Gastrocnemius medialis (tissue), 4 donors: ENCODE data around the gene SLCO3A1.

Experiments
- CTCF ChIP-seq, 5 experiments: fragments of 450-650 bp in 3 of 5; fragments of 200-600 bp in 2 of 5; sonication (generic) in 2 of 5; IDR thresholded peaks in 4 of 5; conservative IDR thresholded peaks in 1 of 5; 1 replicate in 4 of 5; 2 replicates in 1 of 5; pipeline ENCODE4 v1.5.1; 2016 to 2019; ENCODE audit warnings: antibody characterized with exemption in 5 of 5, mild to moderate bottlenecking in 3 of 5, moderate library complexity in 3 of 5
- POLR2A ChIP-seq, 2 donors: fragments of 450-650 bp; IDR thresholded peaks; one replicate each; pipeline ENCODE4 v1.6.1; 2017; ENCODE audit warnings: antibody characterized with exemption in 2 of 2, mild to moderate bottlenecking in 2 of 2, moderate library complexity in 2 of 2

- TF ChIP-seq CTCF (IDR thresholded peaks at IDR 0.05 in 4 of 5, conservative IDR thresholded peaks at IDR 0.05 in 1 of 5) = no peak
- no peak for TF ChIP-seq POLR2A (IDR thresholded peaks at IDR 0.05)
Observed at GRCh38 chr15:91981821-91982800, 128.6 kb downstream of the SLCO3A1 start.
